HCEC 1CT (cell line): Measurements from ENCODE around the gene KANK2.
"Not testable (repeated sequence)": the region's sequence is repeated elsewhere in the genome, so short reads cannot be mapped to it uniquely, and the experiment has no call there.

ENCODE experiments used
- DNase-seq: peaks from one replicate; pipeline ENCODE4 v3.0.0-alpha.2; 2017

The KANK2 gene

GRCh38 chr19:11195681-11196080 is 1.7 kb downstream of the KANK2 start:
- DNase-seq: no peak

- DNase-seq: peak; percentile 32
These were observed 2.4 kb downstream of the KANK2 start for GRCh38 chr19:11194656-11195558.

GRCh38 chr19:11194173-11194572 is 3.2 kb downstream of the KANK2 start:
- no peak for DNase-seq

GRCh38 chr19:11192957-11193939 is 4.1 kb downstream of the KANK2 start:
- no peak for DNase-seq

GRCh38 chr19:11191934-11192333 is 5.4 kb downstream of the KANK2 start:
- no peak for DNase-seq

GRCh38 chr19:11191273-11191755 is 6.0 kb downstream of the KANK2 start:
- DNase-seq: peak; percentile 71

- DNase-seq: no peak
These were observed 6.8 kb downstream of the KANK2 start for GRCh38 chr19:11190501-11190900.

- DNase-seq: no peak
These were observed 9.9 kb downstream of the KANK2 start for GRCh38 chr19:11187441-11187840.

GRCh38 chr19:11182994-11183393 is 14.4 kb downstream of the KANK2 start:
- no peak for DNase-seq

GRCh38 chr19:11181488-11181887 is 15.9 kb downstream of the KANK2 start:
- DNase-seq: no peak

GRCh38 chr19:11180975-11181374 is 16.4 kb downstream of the KANK2 start:
- not testable (repeated sequence) for DNase-seq

- no peak for DNase-seq
These were observed 17.0 kb downstream of the KANK2 start for GRCh38 chr19:11180346-11180745.

GRCh38 chr19:11179716-11180297 is 17.5 kb downstream of the KANK2 start:
- no peak for DNase-seq

GRCh38 chr19:11179145-11179465 is 18.2 kb downstream of the KANK2 start:
- DNase-seq: not testable (repeated sequence)

GRCh38 chr19:11177592-11177991 is 19.8 kb downstream of the KANK2 start:
- no peak for DNase-seq

- DNase-seq: no peak
These were observed 20.7 kb downstream of the KANK2 start for GRCh38 chr19:11176466-11177193.

GRCh38 chr19:11175920-11176319 is 21.4 kb downstream of the KANK2 start:
- no peak for DNase-seq

- no peak for DNase-seq
These were observed 23.0 kb downstream of the KANK2 start for GRCh38 chr19:11174336-11174735.

- DNase-seq: no peak
These were observed 23.7 kb downstream of the KANK2 start for GRCh38 chr19:11173516-11174155.

GRCh38 chr19:11172576-11172975 is 24.8 kb downstream of the KANK2 start:
- no peak for DNase-seq

GRCh38 chr19:11171144-11171543 is 26.2 kb downstream of the KANK2 start:
- no peak for DNase-seq
